Inflammatory macrophage treated with lipopolysaccharide for 1 hour (primary cell): ENCODE results near the gene NUDT21.
"Not testable (repeated sequence)": the region's sequence is repeated elsewhere in the genome, so short reads cannot be mapped to it uniquely, and the experiment has no call there.

Experiments
- DNase-seq, 2 donors: peaks; one replicate each; pipeline ENCODE4 v3.0.0-alpha.2; 2020 to 2022

Gene NUDT21

DNA sequence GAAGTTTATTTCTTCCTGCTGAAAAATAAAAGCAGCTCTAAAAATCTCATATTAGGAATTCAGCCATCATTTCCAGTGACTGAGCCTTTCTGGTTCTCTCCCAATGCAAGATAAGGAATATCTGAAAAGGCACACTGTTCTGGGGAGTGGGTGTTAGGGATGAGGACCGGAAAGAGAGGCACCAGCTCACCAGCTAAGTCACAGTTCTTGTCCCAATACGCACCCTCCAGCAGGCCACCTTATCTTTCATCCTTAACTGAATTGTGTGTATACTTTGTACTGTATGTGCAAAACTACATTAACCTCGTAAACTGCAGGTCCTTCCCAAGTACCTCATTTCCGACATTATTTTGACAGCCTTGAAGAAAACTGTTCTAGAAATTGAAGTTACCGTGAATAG, 36.8 kb downstream of the NUDT21 start:
- no peak for DNase-seq

DNA sequence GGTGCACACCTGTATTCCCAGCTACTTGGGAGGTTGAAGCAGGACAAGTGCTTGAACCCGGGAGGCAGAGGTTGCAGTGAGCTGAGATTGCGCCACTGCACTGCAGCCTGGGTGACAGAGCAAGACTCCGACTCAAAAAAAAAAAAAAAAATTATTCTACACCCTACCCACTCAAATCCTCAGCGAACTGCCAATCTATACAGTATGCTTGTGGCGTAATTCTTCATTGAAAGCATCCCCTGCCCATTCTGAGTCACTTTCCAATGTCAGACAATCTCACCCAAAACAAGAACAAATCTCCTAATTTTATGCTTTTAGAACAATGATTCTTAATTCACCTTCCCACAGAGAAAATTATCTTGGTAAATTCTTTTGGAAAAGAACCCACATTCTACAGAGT, 37.8 kb downstream of the NUDT21 start:
- DNase-seq, result peak; percentile 25 to 64

DNA sequence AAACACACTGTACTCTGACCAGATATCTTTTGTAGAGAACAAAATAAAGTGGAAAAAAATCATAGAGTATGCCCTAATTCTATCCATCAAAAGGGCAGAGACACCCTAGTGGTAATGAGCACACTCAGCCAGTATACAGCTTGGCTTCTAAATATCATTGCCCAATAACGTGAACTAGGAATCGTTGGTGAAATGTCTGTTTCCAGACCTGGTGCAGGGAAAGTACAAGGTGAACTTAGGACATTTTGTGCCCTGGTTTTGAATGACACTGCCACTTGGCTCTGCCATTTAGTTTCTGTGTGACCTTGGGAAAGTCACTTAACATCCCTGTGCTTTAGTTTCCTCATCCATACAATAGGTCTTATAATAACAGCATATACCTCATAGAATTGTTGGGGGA, 39.5 kb downstream of the NUDT21 start:
- DNase-seq, result no peak

GRCh38 chr16:56411123-56411522, 40.0 kb downstream of the NUDT21 start:
- DNase-seq, result no peak

DNA sequence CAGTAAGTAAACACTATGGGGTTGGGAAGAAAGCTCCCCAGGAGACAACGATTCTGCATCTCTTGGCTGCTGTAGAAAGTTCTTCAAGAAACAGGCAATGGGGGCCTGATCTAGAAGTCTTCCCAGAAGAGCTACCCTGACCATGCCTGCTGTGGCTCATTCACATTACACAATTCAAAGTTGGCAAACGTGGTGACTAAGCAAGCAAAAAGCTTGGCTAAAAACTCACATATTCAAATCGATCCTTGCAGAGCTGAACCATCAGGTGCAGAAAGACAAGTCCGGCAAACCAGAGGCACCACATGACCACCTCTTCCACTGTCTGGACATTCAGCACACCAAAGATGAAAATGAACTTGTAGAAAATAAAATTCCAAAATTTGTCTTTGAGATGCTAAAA, 41.9 kb downstream of the NUDT21 start:
- peak in 1 of 2 donors; percentile 61 for DNase-seq

GRCh38 chr16:56408379-56409098, 42.6 kb downstream of the NUDT21 start:
- no peak for DNase-seq

DNA sequence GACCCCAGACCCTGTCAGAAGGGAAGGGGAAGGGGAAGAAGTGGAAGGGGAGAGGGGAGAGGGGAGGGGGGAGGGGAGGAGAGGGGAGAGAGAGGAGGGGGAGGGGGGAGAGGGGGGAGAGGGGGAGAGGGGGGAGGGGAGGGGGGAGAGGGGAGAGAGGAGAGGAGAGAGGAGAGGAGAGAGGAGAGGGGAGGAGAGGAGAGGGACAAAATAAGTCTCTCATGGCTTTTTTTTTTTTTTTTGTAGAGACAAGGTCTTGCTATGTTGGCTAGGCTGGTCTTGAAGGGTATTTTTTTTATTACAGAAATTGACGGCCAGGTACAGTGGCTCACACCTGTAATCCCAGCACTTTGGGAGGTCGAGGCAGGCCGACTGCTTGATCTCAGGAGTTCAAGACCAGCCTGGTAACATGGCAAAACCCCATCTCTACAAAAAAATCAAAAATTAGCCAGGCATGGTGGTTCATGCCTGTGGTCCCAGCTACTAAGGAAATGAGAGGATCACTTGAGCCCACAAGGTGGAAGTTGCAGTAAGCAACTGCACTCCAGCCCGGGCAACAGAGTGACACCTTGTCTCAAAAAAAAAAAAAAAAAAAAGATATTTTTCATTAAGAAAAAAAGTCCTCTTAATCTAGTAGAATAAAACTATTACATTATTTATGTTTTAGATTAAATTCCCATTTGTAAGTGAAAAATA, 45.0 kb downstream of the NUDT21 start:
- no peak for DNase-seq

DNA sequence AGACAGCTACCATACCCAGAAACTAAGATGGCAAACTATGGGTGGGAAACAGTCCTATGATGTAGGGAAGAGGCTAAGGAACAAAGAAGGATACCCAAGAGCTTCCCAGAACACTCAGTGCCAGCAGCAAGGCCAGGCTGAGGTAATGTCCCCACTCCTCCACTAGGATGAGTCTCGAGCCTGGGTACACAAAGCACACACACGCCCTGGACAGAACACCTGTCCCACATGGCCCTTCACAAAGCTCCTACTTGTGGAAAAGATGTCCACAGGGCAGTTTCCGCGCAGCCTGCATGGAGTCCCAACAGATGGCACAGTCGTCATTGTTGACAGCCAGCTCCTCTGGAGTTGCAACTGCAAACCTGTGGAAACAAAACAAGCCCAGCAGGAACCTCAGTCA, 49.6 kb downstream of the NUDT21 start:
- DNase-seq, result no peak

- no peak for DNase-seq
These were observed 50.7 kb downstream of the NUDT21 start for GRCh38 chr16:56400458-56400857.

DNA sequence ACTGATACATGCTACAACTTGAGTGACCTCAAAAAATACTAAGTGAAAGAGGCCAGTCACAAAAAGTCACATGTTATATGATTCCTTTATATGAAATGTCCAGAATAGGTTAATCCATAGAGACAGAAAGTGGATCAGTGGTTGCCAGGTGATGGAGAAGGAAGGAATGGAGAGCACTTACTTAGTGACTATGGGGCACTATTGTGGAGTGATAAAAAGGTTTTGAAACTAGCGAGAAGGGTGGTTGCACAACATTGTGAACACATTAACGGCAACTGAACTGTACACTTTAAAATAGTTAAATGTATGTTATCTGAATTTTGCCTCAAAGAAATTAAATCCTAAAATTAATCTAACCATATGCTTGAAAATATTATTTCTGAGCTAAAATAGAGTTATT, 51.6 kb downstream of the NUDT21 start:
- no peak for DNase-seq

GRCh38 chr16:56399047-56399446, 52.1 kb downstream of the NUDT21 start:
- DNase-seq, result no peak

- not testable (repeated sequence) for DNase-seq
These were observed 54.4 kb downstream of the NUDT21 start for GRCh38 chr16:56396724-56397123.

DNA sequence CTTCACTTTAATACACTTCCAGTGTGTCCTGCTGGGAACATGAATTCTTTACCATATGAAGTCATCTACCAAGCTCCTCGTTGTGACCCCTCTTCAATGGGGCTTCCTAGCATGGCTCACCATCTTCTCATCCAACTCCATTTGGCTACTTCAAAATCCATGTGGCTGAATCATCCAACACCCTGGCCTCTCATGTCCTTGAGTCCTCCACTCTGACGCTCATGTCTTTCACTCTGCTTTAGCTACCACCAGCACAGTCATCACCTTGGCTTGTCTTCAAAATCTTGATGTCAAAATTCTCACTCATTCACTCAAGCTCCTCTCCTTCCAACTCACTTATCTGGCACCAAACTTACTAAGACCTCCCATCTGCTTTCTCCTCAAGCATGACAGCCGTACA, 61.6 kb downstream of the NUDT21 start:
- no peak for DNase-seq

GRCh38 chr16:56388209-56388608, 62.9 kb downstream of the NUDT21 start:
- DNase-seq, result no peak

- no peak for DNase-seq
These were observed 63.7 kb downstream of the NUDT21 start for GRCh38 chr16:56387396-56387795.

DNA sequence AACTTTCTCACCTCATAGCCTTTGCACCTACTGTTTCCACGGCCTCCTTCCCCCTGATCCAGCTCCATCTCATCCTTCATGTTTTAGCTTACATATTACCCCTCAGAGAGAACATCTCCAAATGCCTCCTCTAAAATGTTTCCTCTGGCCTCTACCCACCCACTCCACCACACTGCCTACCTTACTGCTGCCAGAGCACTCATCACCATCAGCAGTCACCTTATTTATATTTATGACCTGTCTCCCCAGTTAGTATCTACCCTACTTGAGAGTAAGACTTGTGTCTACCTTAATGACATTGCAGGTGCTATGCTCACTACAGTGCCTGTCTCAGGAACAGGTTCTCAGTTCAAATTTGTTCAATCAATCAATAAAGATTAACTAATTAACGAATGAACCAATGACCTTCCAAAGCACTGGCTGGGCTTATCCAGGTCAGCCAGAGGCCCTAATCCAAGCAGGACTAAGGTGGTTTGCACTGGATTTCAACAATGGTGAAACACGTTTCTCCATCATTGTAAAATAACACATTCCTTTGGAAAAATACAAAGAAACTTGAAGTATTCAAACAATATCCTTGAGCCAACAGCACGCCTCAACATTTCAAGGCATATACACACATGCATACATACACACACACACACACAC, 66.9 kb downstream of the NUDT21 start:
- no peak for DNase-seq

- DNase-seq, result no peak
These were observed 68.2 kb downstream of the NUDT21 start for GRCh38 chr16:56382901-56383355.

DNA sequence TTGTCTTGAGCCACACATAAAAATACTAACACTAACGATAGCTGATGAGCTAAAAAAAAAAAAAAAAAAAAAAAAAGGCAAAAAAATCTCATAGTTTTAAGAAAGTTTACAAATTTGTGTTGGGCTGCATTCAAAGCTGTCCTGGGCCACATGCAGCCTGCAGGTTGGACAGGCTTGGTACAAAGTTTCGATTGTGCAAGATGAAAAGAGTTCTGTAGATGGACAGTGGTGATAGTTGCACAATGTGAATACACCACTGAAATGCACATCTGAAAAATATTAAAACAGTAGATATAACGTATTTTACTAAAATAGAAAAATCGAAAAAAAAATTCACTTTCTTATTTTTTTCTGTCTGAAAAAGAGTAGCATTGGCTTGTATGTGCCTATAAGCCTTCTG, 68.7 kb downstream of the NUDT21 start:
- DNase-seq, result no peak

- DNase-seq, result peak; percentile 30 to 79
These were observed 70.2 kb downstream of the NUDT21 start for GRCh38 chr16:56380778-56381485.
